Esophagus squamous epithelium (tissue), 4 donors: ENCODE measurements around the gene COMT.

Experiments used
- CTCF ChIP-seq, 6 experiments: fragments of 450-650 bp in 4 of 6; fragments of 200-600 bp in 2 of 6; sonication (generic) in 2 of 6; IDR thresholded peaks; one replicate each; pipeline ENCODE4 v1.5.1; 2016 to 2019; ENCODE audit warnings: antibody characterized with exemption in 6 of 6, mild to moderate bottlenecking in 4 of 6, moderate library complexity in 4 of 6
- POLR2A ChIP-seq, 4 donors: fragments of 450-650 bp; IDR thresholded peaks; one replicate each; pipeline ENCODE4 v1.6.1; 2017; ENCODE audit warnings: antibody characterized with exemption in 4 of 4, mild to moderate bottlenecking in 4 of 4, moderate library complexity in 3 of 4

GRCh38 chr22:19976671-19977070 is 35.1 kb downstream of the COMT start:
- TF ChIP-seq CTCF (IDR thresholded peaks at IDR 0.05) (no peak), POLR2A (IDR thresholded peaks at IDR 0.05) (no peak)
